ENCODE measurements around the gene PPP2R2B. TPM values are rescaled to one million over a fixed set of nuclear protein-coding genes. Genes with fewer than 3 reads are reported as not detected.

Gene PPP2R2B
- total RNA-seq, 4 donors from 2014 or later, result 9.4 to 29.4 (median 20.7) TPM

- no peak for DNase-seq (ENCODE audit: low spot score in 2 of 2)
- H3K27ac ChIP-seq, result peak overlapping the region in 1 of 4 donors; percentile 40
- WGBS, 2 donors, result 61 to 69% methylated on average over 7 of the region's 7 CpGs
These were observed 238.2 kb downstream of the PPP2R2B start for GRCh38 chr5:146640285-146640896.

GRCh38 chr5:146635443-146635842, 243.1 kb downstream of the PPP2R2B start:
- WGBS, 2 donors, result 72 to 86% methylated on average over 3 of the region's 3 CpGs
- no peak overlapping the region for H3K27ac ChIP-seq
- no peak for DNase-seq (ENCODE audit: low spot score in 2 of 2)
- H3K36me3 ChIP-seq, result peaks cover 0 to 23% (median 0%) of the 10 kb centered on the region in 3 donors
- H3K4me1 ChIP-seq, result no peaks in the 10 kb centered on the region
- H3K9me3 ChIP-seq, result no peaks in the 10 kb centered on the region
- TF ChIP-seq EP300 (IDR thresholded peaks at IDR 0.05) (no peak), POLR2A (IDR thresholded peaks at IDR 0.05) (no peak), CTCF (IDR thresholded peaks at IDR 0.05) (no peak)
- no peaks in the 10 kb centered on the region for H3K27me3 ChIP-seq
- no peak overlapping the region for H3K4me3 ChIP-seq

More at GRCh38 chr5:146640285-146640896, 238.2 kb downstream of the PPP2R2B start:
- Histone ChIP-seq H3K36me3 (no peaks in the 10 kb centered on the region), H3K4me1 (no peaks in the 10 kb centered on the region), H3K27me3 (no peaks in the 10 kb centered on the region), H3K9me3 (no peaks in the 10 kb centered on the region), H3K4me3 (no peak overlapping the region)
- TF ChIP-seq EP300 (IDR thresholded peaks at IDR 0.05) (no peak), POLR2A (IDR thresholded peaks at IDR 0.05) (no peak), CTCF (IDR thresholded peaks at IDR 0.05) (no peak)

GRCh38 chr5:146633323-146633764, 245.2 kb downstream of the PPP2R2B start:
- WGBS, 2 donors, result 79 to 86% methylated on average over 8 of the region's 8 CpGs
- Histone ChIP-seq H3K36me3 (peaks cover 0 to 26% (median 0%) of the 10 kb centered on the region in 3 donors), H3K27ac (no peak overlapping the region), H3K4me3 (no peak overlapping the region), H3K9me3 (no peaks in the 10 kb centered on the region), H3K4me1 (no peaks in the 10 kb centered on the region), H3K27me3 (no peaks in the 10 kb centered on the region)
- DNase-seq (ENCODE audit: low spot score in 2 of 2), result no peak
- no peak for TF ChIP-seq EP300 (IDR thresholded peaks at IDR 0.05)
- no peak for TF ChIP-seq CTCF (IDR thresholded peaks at IDR 0.05)
- no peak for TF ChIP-seq POLR2A (IDR thresholded peaks at IDR 0.05)

- no peaks in the 10 kb centered on the region for H3K9me3 ChIP-seq
- DNase-seq (ENCODE audit: low spot score in 2 of 2), result no peak
- 82 to 85% methylated on average over 8 of the region's 8 CpGs for WGBS, 2 donors
- H3K4me3 ChIP-seq, result no peak overlapping the region
- TF ChIP-seq CTCF (IDR thresholded peaks at IDR 0.05), result no peak
- no peak for TF ChIP-seq EP300 (IDR thresholded peaks at IDR 0.05)
- TF ChIP-seq POLR2A (IDR thresholded peaks at IDR 0.05), result no peak
- no peaks in the 10 kb centered on the region for H3K27me3 ChIP-seq
- H3K27ac ChIP-seq, result no peak overlapping the region
- H3K36me3 ChIP-seq, result peaks cover 0 to 32% (median 0%) of the 10 kb centered on the region in 3 donors
- no peaks in the 10 kb centered on the region for H3K4me1 ChIP-seq
These were observed 245.8 kb downstream of the PPP2R2B start for GRCh38 chr5:146632620-146633322.

- 79 to 81% methylated on average over 3 of the region's 3 CpGs for WGBS, 2 donors
These were observed 248.1 kb downstream of the PPP2R2B start for GRCh38 chr5:146630472-146630871.

More at GRCh38 chr5:146630472-146630871, 248.1 kb downstream of the PPP2R2B start:
- no peaks in the 10 kb centered on the region for H3K27me3 ChIP-seq
- peaks cover 0 to 46% (median 0%) of the 10 kb centered on the region in 3 donors for H3K36me3 ChIP-seq
- no peak for DNase-seq (ENCODE audit: low spot score in 2 of 2)
- TF ChIP-seq EP300 (IDR thresholded peaks at IDR 0.05), result no peak
- no peak for TF ChIP-seq POLR2A (IDR thresholded peaks at IDR 0.05)
- TF ChIP-seq CTCF (IDR thresholded peaks at IDR 0.05), result no peak
- H3K27ac ChIP-seq, result no peak overlapping the region
- H3K4me3 ChIP-seq, result no peak overlapping the region
- H3K4me1 ChIP-seq, result no peaks in the 10 kb centered on the region
- H3K9me3 ChIP-seq, result no peaks in the 10 kb centered on the region
